DMS 273 (cell line): ENCODE data around the gene SLC4A7.

ENCODE experiments used
- DNase-seq: peaks from one replicate; lab custom pipeline; 2025; ENCODE audit not compliant: unreplicated experiment; lab: John Stamatoyannopoulos, UW

SLC4A7 gene

DNA sequence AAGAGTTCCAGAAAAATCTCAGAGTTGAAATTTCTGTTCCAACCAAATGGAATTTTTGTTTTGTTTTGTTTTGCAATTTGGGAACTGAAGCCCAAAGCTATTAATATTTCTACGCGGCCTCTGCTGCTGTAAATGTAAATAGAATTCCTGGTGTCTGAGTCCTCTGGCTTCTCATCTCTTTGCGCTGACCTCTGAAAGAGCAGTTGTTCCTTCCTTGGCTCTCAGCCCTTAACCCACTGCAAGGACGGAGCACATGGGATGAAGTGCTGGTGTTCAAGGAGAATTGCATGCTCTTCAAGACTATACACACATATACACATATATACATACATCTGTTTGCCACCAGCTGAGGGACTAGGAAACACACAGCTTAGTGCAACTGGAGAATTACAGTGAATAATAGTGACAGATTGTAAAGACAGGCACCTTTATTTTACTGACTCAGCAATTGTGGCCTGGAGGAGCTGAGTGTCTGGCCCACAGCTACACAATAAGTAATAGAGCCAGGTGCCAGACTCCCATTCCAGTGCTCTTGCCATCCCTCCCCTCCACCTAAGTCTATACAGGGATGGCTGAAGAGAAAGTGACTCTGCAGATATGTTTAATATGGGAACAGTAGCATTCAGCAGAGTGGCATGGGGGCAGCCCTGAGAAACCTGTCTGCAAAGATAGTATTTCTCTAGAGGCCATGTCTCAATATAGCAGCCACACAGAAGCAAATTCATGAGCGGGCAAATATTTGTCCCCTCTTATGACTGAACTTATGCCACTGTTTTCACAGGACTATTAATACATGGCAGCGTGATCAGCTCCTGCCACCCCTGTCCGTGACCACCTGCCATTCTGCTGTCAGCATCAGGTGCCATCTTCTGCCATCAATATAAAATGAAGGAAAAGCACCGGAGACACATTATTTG is 157.3 kb downstream of the SLC4A7 start:
- peak; percentile 40 for DNase-seq

DNA sequence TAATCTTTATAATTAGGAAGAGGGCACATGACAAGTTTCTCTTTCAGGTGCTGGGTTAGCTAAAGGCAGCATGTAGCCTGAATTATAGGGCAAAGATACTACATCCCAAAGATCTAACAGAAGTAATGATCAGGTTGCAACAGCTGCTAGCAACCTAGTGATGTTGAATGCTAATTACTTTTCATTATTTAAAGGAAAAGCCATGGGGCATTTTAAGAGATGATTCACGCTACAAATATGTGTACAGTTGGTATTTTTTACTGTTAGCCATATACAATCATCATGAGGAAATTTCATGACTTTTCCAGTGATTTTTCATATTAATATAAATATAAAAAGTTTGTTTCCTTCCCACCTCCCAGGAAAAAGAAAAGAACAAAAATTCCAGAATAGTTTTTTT is 158.0 kb downstream of the SLC4A7 start:
- peak; percentile 1 for DNase-seq

DNA sequence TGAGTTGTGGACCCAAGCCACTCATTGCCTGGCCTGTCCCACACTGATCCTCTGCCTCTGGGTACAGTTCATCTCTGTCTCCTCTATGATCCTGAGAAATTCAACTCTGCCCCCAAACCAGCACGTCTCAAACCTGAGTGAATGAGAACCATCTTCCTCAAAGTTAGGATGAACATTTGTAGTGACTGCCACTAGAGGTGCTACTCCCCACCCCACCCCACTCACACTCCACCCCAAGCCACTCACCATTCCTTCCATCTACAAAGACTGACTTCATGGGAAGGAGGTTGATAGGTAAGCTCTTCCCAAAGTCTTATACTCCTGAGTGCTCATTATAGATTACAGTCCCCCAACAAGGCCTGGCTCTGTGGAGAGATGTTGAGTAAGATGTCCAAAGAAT is 158.8 kb downstream of the SLC4A7 start:
- peak; percentile 1 for DNase-seq

DNA sequence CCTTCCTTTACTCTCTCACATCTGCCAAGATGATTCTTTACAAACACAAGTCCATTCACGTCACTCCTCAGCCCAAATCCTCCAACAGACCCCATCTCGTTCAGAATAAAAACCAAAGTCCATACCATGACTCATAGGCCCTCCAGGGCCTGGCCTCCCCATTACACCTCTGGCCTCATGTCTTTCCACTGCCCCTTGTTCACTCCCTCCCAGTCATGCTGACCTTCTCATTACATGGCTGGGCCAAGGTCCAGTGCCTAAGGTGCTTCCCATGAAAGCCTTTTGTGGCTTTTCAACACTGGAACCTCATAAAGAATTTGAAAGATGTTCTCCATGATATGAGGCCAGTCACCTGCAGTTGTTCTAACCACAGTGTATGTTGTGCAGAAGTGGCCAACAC is 159.5 kb downstream of the SLC4A7 start:
- DNase-seq = no peak

DNA sequence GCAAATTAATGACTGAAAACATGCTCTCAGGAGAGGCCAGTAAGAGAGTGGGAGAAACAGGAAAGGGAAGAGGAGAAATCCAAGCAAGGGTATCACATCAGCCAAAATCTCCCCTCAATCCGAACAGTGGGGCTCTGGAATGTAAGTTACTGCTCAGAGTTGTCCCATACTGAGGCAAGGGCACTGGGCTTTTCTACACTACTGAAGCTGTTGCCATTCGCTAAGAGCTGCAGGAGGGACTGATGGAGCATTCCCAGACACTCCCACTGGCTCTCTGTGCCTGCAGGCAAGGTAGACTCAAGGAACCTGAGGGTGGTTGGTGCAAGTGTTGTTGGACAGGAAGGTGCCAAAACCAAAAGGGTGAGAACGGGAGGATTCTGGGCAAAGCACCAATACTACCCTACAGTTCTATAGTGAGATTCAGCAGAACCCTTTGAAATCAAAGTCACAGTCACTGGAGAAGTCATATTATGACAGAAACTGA is 161.1 kb downstream of the SLC4A7 start:
- no peak for DNase-seq
